NB4 (cell line): Measurements from ENCODE around the gene STX11.

ENCODE experiments used
- MAX ChIP-seq: IDR thresholded peaks from 2 replicates; pipeline ENCODE4 v1.6.1; 2011; ENCODE audit warnings: low read depth, low read length
- POLR2A ChIP-seq: IDR thresholded peaks from 2 replicates; pipeline ENCODE4 v1.6.1; 2011; ENCODE audit warnings: mild to moderate bottlenecking; ENCODE audit not compliant: insufficient read length; ENCODE audit errors: extremely low read depth

DNA sequence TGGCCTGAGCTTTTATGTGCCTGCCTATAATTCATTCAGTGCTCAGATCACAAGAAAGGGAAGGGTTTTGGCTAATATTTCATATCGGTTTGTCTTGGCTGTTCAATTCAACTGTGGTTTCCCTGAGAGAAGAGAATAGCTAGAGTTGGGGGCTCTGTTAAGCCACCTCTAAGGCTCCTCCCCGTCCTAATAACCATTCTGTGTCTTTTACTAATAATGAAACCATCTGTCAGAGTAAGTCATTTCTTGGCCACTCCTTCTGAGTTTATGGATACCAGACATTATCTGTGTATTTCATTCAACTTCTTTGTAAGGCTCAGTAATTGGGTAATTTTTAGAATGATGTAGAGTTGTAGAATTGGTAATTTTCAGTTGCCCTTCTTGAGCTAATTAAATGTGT lies 5.2 kb downstream of the STX11 start:
- no peak for TF ChIP-seq POLR2A
- TF ChIP-seq MAX: no peak
